ENCODE results near the gene DHRSX.
"Not testable (repeated sequence)": the region's sequence is repeated elsewhere in the genome, so short reads cannot be mapped to it uniquely, and the experiment has no call there.

The DHRSX gene

GRCh38 chrX:2536141-2536540 is 35.4 kb upstream of the DHRSX start:
- ChIA-PET CTCF (no interaction called here), POLR2A (no interaction called here)
- no peak for DNase-seq (ENCODE audit: extremely low spot score)
- TF ChIP-seq CTCF (IDR thresholded peaks at IDR 0.05; ENCODE audit: control extremely low read depth, extremely low read depth, low read depth, missing control alignments) = no peak

- POLR2A ChIA-PET; DNase-seq (ENCODE audit: extremely low spot score): not testable (repeated sequence)
These were observed 33.7 kb upstream of the DHRSX start for GRCh38 chrX:2534261-2535021.

GRCh38 chrX:2533424-2533823 is 32.6 kb upstream of the DHRSX start:
- DNase-seq (ENCODE audit: extremely low spot score) = no peak
- no peak for TF ChIP-seq CTCF (IDR thresholded peaks at IDR 0.05; ENCODE audit: control extremely low read depth, extremely low read depth, low read depth, missing control alignments)
- POLR2A ChIA-PET = no interaction called here
- CTCF ChIA-PET = no interaction called here

More at GRCh38 chrX:2534261-2535021, 33.7 kb upstream of the DHRSX start:
- CTCF ChIA-PET = not testable (repeated sequence)

GRCh38 chrX:2526390-2526789 is 25.6 kb upstream of the DHRSX start:
- CTCF ChIA-PET = no interaction called here
- DNase-seq (ENCODE audit: extremely low spot score) = no peak
- TF ChIP-seq CTCF (IDR thresholded peaks at IDR 0.05; ENCODE audit: control extremely low read depth, extremely low read depth, low read depth, missing control alignments) = no peak
- POLR2A ChIA-PET = no interaction called here

GRCh38 chrX:2523911-2524310 is 23.1 kb upstream of the DHRSX start:
- POLR2A ChIA-PET = no interaction called here
- TF ChIP-seq CTCF (IDR thresholded peaks at IDR 0.05; ENCODE audit: control extremely low read depth, extremely low read depth, low read depth, missing control alignments) = no peak
- DNase-seq (ENCODE audit: extremely low spot score) = no peak
- CTCF ChIA-PET = no interaction called here

- POLR2A ChIA-PET = no interaction called here
- peak; percentile 61 for DNase-seq (ENCODE audit: extremely low spot score)
- CTCF ChIA-PET = no interaction called here
- TF ChIP-seq CTCF (IDR thresholded peaks at IDR 0.05; ENCODE audit: control extremely low read depth, extremely low read depth, low read depth, missing control alignments) = no peak
These were observed 21.2 kb upstream of the DHRSX start for GRCh38 chrX:2521927-2522386.

- DNase-seq (ENCODE audit: extremely low spot score) = peak; percentile 71
- ChIA-PET POLR2A (no interaction called here), CTCF (no interaction called here)
- no peak for TF ChIP-seq CTCF (IDR thresholded peaks at IDR 0.05; ENCODE audit: control extremely low read depth, extremely low read depth, low read depth, missing control alignments)
These were observed 20.5 kb upstream of the DHRSX start for GRCh38 chrX:2521092-2521926.

Data from GM10248 (cell line).